NOMO-1 (cell line): ENCODE results near the gene C1QTNF9B.
"Not testable (repeated sequence)": the region's sequence is repeated elsewhere in the genome, so short reads cannot be mapped to it uniquely, and the experiment has no call there.

Experiments used
- DNase-seq, 2 experiments: peaks; one replicate each; lab custom pipeline; 2025; ENCODE audit not compliant: unreplicated experiment in 2 of 2; lab: John Stamatoyannopoulos, UW

The C1QTNF9B gene

GRCh38 chr13:23897452-23897919 is at the start of gene C1QTNF9B:
Gene C1QTNF9B (minus strand): TSS chr13:23897502.
- not testable (repeated sequence) for DNase-seq

GRCh38 chr13:23946900-23947299 is 49.6 kb upstream of the C1QTNF9B start:
- no peak for DNase-seq

- no peak for DNase-seq
Observed at GRCh38 chr13:23946067-23946466, 48.8 kb upstream of the C1QTNF9B start.

- DNase-seq = no peak
Observed at GRCh38 chr13:23945612-23946011, 48.3 kb upstream of the C1QTNF9B start.

- no peak for DNase-seq
Observed at GRCh38 chr13:23941211-23941610, 43.9 kb upstream of the C1QTNF9B start.

- DNase-seq = not testable (repeated sequence)
Observed at GRCh38 chr13:23939666-23940065, 42.4 kb upstream of the C1QTNF9B start.

- no peak for DNase-seq
Observed at GRCh38 chr13:23934520-23934919, 37.2 kb upstream of the C1QTNF9B start.

GRCh38 chr13:23928985-23929384 is 31.7 kb upstream of the C1QTNF9B start:
- no peak for DNase-seq

GRCh38 chr13:23923031-23923430 is 25.7 kb upstream of the C1QTNF9B start:
- no peak for DNase-seq

GRCh38 chr13:23922005-23922932 is 25.0 kb upstream of the C1QTNF9B start:
- peak in 1 of 2 experiments; percentile 25 for DNase-seq

- peak; percentile 13 to 29 for DNase-seq
Observed at GRCh38 chr13:23921451-23921888, 24.2 kb upstream of the C1QTNF9B start.

GRCh38 chr13:23919006-23919405 is 21.7 kb upstream of the C1QTNF9B start:
- no peak for DNase-seq

GRCh38 chr13:23918208-23918607 is 20.9 kb upstream of the C1QTNF9B start:
- DNase-seq = no peak

- DNase-seq = no peak
Observed at GRCh38 chr13:23915308-23915707, 18.0 kb upstream of the C1QTNF9B start.

- DNase-seq = no peak
Observed at GRCh38 chr13:23912469-23912868, 15.2 kb upstream of the C1QTNF9B start.

GRCh38 chr13:23909606-23910005 is 12.3 kb upstream of the C1QTNF9B start:
- DNase-seq = peak in 1 of 2 experiments; percentile 70

- no peak for DNase-seq
Observed at GRCh38 chr13:23905766-23906165, 8.5 kb upstream of the C1QTNF9B start.

GRCh38 chr13:23903906-23904280 is 6.6 kb upstream of the C1QTNF9B start:
- DNase-seq = no peak

- DNase-seq = no peak
Observed at GRCh38 chr13:23902975-23903905, 5.9 kb upstream of the C1QTNF9B start.

- no peak for DNase-seq
Observed at GRCh38 chr13:23901365-23901764, 4.1 kb upstream of the C1QTNF9B start.

GRCh38 chr13:23899555-23899954 is 2.3 kb upstream of the C1QTNF9B start:
- peak in 1 of 2 experiments; percentile 19 for DNase-seq
